Fibroblast of villous mesenchyme (primary cell): ENCODE results near the gene ANKS1A. TPM values are rescaled to one million over a fixed set of nuclear protein-coding genes. Genes with fewer than 3 reads are reported as not detected.

Experiments used
- DNase-seq: peaks from one replicate; pipeline ENCODE4 v3.0.0-alpha.2; 2010; ENCODE audit warnings: low read depth
- H3K4me3 ChIP-seq: 2 replicates; pipeline ENCODE4 v1.5.1; 2011; ENCODE audit warnings: low read depth, mild to moderate bottlenecking, low read length
- CTCF ChIP-seq: IDR thresholded peaks from 2 replicates; pipeline ENCODE4 v1.5.1; 2012; ENCODE audit warnings: low read depth, mild to moderate bottlenecking, low read length; ENCODE audit not compliant: insufficient read depth
- small RNA-seq: library from RNA; depleted of rRNA; stranded (forward); fragments of <200 nt; gene quantifications from one replicate; pipeline ENCODE3, GENCODE V24; 2012
- total RNA-seq: library from RNA; depleted of rRNA; stranded (reverse); fragments of >200 nt; gene quantifications from 2 replicates; pipeline ENCODE4 v1.2.3, GENCODE V29; 2012

ANKS1A gene
- total RNA-seq, 1 donor: 12.5 TPM

- DNase-seq: no peak
- no peak for TF ChIP-seq CTCF
- H3K4me3 ChIP-seq: no peak overlapping the region
These were observed 250.4 kb downstream of the ANKS1A start for GRCh38 chr6:35139470-35139869.

GRCh38 chr6:35139924-35140638 lies 251.0 kb downstream of the ANKS1A start:
- DNase-seq: peak; percentile 78
- H3K4me3 ChIP-seq: no peak overlapping the region
- TF ChIP-seq CTCF: peak; percentile 80

- no peak for TF ChIP-seq CTCF
- no peak overlapping the region for H3K4me3 ChIP-seq
These were observed 251.6 kb downstream of the ANKS1A start for GRCh38 chr6:35140639-35141006.

More at GRCh38 chr6:35140639-35141006, 251.6 kb downstream of the ANKS1A start:
- DNase-seq: no peak

Small RNA genes within 50 kb of the gene (small RNA-seq; reads per million reads assigned to genes)
- gene AL138721.1: not detected

Other genes with a start within 250 kb of the ANKS1A start
- 42.2 and 58.3 TPM in 2 replicates for gene ILRUN, start 192.5 kb upstream of the ANKS1A start, total RNA-seq
- 72.5 and 75.7 TPM in 2 replicates for gene SNRPC, start 131.8 kb upstream of the ANKS1A start, total RNA-seq
- gene BLTP3A, start 97.2 kb upstream of the ANKS1A start, total RNA-seq: 7.4 and 12.5 TPM in 2 replicates
- 15.8 and 24.2 TPM in 2 replicates for gene TAF11, start 1.2 kb upstream of the ANKS1A start, total RNA-seq